Vagina (tissue), 2 donors: ENCODE results near the gene KCNF1.

Source experiments
- POLR2A ChIP-seq, 2 donors: fragments of 450-650 bp; IDR thresholded peaks; one replicate each; pipeline ENCODE4 v1.6.1; 2017; ENCODE audit warnings: antibody characterized with exemption in 2 of 2, mild to moderate bottlenecking in 2 of 2, moderate library complexity in 2 of 2
- POLR2AphosphoS5 ChIP-seq, 2 donors: sonication (generic); formaldehyde crosslinking; IDR thresholded peaks; one replicate each; pipeline ENCODE4 v1.9.0; 2017; ENCODE audit warnings: antibody characterized with exemption in 2 of 2, mild to moderate bottlenecking in 2 of 2, low read depth in 1 of 2; ENCODE audit not compliant: insufficient read depth in 1 of 2
- TF ChIP-seq, protein P1 (sequence below), 3 experiments: fragments of 450-650 bp in 2 of 3; fragments of 200-600 bp in 1 of 3; sonication (generic) in 1 of 3; IDR thresholded peaks; one replicate each; pipeline ENCODE4 v1.5.1; 2017 to 2019; ENCODE audit warnings: antibody characterized with exemption in 3 of 3, mild to moderate bottlenecking in 2 of 3, moderate library complexity in 2 of 3

DNA sequence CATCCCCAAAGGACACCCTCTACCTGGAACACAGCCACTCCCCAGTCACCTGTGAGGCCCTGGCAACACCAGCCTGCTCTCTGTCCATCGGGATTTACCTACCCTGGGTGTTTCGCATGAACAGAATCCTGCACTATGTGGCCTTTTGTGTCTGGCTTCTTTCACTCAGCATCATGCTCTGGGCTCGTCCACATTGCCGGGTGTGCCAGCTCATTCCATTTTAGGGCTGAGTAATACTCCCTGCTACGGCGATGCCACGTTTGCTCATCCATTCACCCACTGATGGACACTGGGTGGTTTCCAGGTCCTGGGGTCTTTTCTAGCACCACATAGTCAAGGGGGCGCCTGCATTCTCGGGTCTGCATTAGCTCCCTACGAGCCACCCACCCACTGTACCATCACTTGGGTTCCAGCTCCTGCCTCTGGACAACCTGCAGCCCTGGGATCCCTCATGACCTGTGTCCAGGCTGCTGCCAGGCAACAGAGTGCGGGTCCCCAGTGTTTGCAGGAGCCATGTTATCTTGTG is 22.0 kb downstream of the KCNF1 start:
- TF ChIP-seq, protein P1, sequence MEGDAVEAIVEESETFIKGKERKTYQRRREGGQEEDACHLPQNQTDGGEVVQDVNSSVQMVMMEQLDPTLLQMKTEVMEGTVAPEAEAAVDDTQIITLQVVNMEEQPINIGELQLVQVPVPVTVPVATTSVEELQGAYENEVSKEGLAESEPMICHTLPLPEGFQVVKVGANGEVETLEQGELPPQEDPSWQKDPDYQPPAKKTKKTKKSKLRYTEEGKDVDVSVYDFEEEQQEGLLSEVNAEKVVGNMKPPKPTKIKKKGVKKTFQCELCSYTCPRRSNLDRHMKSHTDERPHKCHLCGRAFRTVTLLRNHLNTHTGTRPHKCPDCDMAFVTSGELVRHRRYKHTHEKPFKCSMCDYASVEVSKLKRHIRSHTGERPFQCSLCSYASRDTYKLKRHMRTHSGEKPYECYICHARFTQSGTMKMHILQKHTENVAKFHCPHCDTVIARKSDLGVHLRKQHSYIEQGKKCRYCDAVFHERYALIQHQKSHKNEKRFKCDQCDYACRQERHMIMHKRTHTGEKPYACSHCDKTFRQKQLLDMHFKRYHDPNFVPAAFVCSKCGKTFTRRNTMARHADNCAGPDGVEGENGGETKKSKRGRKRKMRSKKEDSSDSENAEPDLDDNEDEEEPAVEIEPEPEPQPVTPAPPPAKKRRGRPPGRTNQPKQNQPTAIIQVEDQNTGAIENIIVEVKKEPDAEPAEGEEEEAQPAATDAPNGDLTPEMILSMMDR (IDR thresholded peaks at IDR 0.05) = no peak
- TF ChIP-seq POLR2A (IDR thresholded peaks at IDR 0.05) (no peak), POLR2AphosphoS5 (IDR thresholded peaks at IDR 0.05; ENCODE audit: insufficient read depth in 1 of 2, low read depth in 1 of 2) (no peak)
